ENCODE measurements around the gene SLC25A42.

- TF ChIP-seq CTCF (IDR thresholded peaks at IDR 0.05; ENCODE audit: poor library complexity) (no peak), EZH2 (IDR thresholded peaks at IDR 0.05; ENCODE audit: borderline replicate concordance) (no peak)
Observed at GRCh38 chr19:19078801-19079200, 15.0 kb downstream of the SLC25A42 start.
